Fibroblast of villous mesenchyme (primary cell): ENCODE measurements around the gene UBE2D2. TPM values are rescaled to one million over a fixed set of nuclear protein-coding genes. Genes with fewer than 3 reads are reported as not detected.
"Not testable (repeated sequence)": the region's sequence is repeated elsewhere in the genome, so short reads cannot be mapped to it uniquely, and the experiment has no call there.

Source experiments
- DNase-seq: peaks from one replicate; pipeline ENCODE4 v3.0.0-alpha.2; 2010; ENCODE audit warnings: low read depth
- H3K4me3 ChIP-seq: 2 replicates; pipeline ENCODE4 v1.5.1; 2011; ENCODE audit warnings: low read depth, mild to moderate bottlenecking, low read length
- total RNA-seq: library from RNA; depleted of rRNA; stranded (reverse); fragments of >200 nt; gene quantifications from 2 replicates; pipeline ENCODE4 v1.2.3, GENCODE V29; 2012
- TF ChIP-seq, protein P1 (sequence below): IDR thresholded peaks from 2 replicates; pipeline ENCODE4 v1.5.1; 2012; ENCODE audit warnings: low read depth, mild to moderate bottlenecking, low read length; ENCODE audit not compliant: insufficient read depth

Gene UBE2D2
- total RNA-seq, 1 donor = 56.6 TPM

DNA sequence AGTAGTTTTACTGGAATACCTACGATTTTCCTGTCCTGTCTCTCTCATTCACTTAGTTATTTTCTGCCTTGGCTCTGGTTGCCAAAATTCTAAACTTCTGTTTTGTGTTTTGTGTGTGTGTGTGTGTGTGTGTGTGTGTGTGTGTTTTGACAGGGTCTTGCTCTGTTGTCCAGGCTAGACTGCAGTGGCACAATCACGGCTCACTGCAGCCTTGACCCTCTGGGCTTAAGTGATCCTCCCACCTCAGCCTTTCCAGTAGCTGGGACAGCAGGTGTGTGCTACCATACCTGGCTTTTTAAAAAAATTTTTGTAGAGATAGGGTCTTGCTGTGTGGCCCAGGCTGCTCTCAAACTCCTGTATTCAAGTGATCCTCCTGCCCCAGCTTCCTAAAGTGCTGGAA lies 17.2 kb downstream of the UBE2D2 start:
- TF ChIP-seq, protein P1, sequence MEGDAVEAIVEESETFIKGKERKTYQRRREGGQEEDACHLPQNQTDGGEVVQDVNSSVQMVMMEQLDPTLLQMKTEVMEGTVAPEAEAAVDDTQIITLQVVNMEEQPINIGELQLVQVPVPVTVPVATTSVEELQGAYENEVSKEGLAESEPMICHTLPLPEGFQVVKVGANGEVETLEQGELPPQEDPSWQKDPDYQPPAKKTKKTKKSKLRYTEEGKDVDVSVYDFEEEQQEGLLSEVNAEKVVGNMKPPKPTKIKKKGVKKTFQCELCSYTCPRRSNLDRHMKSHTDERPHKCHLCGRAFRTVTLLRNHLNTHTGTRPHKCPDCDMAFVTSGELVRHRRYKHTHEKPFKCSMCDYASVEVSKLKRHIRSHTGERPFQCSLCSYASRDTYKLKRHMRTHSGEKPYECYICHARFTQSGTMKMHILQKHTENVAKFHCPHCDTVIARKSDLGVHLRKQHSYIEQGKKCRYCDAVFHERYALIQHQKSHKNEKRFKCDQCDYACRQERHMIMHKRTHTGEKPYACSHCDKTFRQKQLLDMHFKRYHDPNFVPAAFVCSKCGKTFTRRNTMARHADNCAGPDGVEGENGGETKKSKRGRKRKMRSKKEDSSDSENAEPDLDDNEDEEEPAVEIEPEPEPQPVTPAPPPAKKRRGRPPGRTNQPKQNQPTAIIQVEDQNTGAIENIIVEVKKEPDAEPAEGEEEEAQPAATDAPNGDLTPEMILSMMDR = no peak
- DNase-seq = no peak

DNA sequence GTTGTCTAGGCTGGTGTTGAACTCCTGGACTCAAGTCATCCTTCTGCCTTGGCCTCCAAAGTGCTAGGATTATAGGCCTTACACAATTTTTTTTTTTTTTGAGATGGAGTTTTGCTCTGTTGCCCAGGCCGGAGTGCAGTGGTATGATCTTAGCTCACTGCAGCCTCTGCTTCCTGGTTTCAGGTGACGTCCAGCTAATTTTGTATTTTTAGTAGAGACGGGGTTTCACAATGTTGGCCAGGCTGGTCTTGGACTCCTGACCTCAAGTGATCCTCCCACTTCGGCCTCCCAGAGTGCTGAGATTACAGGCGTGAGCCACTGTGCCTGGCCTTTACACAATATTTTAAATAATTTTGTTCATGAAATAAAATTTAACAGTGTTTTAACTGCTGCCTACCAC lies 21.0 kb downstream of the UBE2D2 start:
- not testable (repeated sequence) for H3K4me3 ChIP-seq, DNase-seq

More for the DNA sequence above, 17.2 kb downstream of the UBE2D2 start:
- H3K4me3 ChIP-seq = no peak overlapping the region

DNA sequence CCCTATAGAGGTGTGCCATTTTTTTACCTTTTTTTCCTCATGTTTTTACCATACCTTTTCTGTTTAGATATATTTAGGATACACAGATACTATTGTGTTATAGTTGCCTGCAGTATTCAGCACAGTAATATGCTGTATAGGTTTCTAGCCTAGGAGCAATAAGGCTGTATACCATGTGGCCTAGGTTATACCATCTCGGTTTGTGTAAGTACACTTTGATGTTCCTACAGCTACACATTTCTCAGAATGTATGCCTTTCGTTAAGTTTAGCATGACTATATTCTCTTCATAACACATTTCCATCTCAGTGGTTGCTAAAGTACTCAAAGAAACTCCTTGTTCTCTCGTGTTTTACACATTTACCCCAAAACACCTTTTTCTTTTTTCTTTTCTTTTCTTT lies 23.0 kb downstream of the UBE2D2 start:
- no peak overlapping the region for H3K4me3 ChIP-seq
- TF ChIP-seq, protein P1 = no peak
- no peak for DNase-seq

DNA sequence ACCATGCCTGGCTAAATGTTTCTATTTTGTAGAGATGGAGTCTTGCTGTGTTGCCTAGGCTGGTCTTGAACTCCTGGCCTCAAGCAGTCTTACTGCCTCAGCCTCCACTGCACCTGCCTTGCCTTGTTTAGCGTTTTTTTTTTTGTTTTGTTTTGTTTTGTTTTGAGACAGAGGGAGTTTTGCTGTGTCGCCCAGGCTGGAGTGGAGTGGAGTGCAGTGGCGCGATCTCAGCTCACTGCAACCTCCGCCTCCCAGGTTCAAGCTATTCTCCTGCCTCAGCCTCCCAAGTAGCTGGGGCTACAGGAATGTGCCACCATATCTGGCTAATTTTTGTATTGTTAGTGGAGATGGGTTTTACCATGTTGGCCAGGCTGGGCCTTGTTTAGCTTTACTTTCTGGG lies 27.0 kb downstream of the UBE2D2 start:
- DNase-seq, H3K4me3 ChIP-seq: not testable (repeated sequence)

DNA sequence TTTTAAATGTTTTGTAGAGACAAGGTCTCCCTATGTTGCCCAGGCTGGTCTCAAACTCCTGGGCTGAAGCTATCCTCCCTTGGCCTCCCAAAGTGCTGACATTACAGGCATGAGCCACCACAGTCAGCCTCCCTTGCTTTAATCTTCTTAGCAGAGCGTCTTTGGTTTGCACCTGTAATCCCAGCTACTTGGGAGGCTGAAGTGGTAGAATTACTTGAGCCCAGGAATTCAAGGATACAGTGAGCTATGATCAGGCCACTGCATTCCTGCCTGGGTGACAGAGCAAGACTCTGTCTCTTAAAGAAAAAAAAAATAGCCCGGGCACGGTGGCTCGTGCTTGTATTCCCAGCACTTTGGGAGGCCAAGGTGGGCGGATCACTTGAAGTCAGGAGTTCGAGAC lies 27.8 kb downstream of the UBE2D2 start:
- no peak for DNase-seq
- TF ChIP-seq, protein P1 = no peak

DNA sequence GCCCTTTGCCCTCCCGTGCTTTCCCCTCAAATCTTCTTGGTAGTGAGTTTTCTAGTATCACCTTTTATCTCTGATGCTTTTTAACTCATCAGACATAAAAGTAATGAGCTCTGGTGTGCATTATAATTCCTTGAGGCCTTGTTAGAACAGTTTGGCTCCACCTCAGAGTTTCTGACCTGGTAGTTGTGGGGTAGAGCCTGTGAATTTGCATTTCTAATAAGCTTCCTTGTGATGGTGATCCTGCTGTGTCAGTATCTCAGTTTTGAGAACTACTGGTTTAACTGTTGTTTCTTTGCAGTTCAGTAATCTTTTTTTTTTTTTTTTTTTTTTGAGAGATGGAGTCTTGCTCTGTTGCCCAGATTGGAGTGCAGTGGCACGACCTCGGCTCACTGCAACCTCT lies 31.1 kb downstream of the UBE2D2 start:
- no peak for DNase-seq
- H3K4me3 ChIP-seq = no peak overlapping the region
- TF ChIP-seq, protein P1 = no peak

More for the DNA sequence above, 27.8 kb downstream of the UBE2D2 start:
- H3K4me3 ChIP-seq = no peak overlapping the region

DNA sequence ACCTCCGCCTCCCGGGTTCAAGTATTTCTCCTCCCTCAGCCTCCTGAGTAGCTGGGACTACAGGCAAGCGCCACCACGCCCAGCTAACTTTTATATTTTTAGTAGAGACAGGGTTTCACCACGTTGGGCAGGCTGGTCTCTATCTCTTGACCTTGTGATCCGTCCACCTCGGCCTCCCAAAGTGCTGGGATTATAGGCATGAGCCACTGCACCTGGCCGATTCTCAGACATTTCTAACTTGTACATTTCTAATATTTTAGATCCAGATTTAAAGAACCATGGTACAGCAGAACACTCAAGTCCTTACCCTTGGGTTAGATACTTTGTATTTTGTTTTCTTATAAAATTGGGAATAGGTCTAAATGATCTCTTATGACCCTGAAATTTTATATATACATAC lies 31.9 kb downstream of the UBE2D2 start:
- H3K4me3 ChIP-seq, DNase-seq: not testable (repeated sequence)

DNA sequence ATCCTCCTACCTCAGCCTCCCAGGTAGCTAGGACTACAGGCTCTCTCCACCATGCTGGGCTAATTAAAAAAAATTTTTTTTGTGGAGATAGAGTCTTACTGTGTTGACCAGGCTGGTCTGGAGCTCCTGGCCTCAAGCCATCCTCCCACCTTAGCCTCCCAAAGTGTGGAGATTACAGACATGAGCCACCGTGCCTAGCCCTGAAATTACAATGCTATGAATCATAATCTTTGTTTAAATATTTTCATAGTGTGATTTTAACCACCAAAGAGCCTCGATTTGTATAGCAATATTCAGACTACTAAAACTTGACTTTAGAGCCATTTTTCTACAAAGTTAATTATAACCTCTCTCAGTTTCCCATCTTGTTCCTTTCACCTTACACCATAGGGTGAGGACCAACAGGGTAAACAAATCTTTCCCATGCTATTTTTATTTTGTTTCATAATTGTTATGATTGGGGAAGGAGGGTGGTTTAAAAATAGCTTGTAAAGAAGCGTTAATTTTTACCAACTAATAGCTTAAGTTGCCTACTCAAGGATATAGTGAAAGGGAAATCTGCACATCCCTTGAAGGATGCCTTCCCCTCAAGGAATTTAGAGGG lies 32.7 kb downstream of the UBE2D2 start:
- TF ChIP-seq, protein P1 = no peak
- DNase-seq = peak; percentile 35
- no peak overlapping the region for H3K4me3 ChIP-seq

DNA sequence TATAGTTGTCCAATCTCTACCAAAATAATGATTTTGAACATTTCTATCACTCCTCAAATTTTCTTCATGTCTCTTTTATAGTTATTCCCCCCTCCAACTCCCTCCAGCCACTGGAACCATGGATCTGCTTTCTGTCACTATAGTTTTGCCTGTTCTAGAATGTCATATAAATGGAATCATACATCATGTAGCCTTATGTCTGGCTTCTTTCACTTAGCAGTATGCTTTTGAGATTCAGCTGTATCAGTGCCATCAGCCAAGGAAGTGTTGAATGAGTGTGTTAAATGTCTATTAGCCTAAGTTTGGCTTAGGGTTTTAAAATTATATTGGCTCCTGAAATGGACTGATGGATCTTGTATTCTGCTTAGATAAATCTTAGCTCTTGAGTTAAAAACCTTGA lies 36.0 kb downstream of the UBE2D2 start:
- TF ChIP-seq, protein P1 = no peak
- no peak for DNase-seq
- no peak overlapping the region for H3K4me3 ChIP-seq

DNA sequence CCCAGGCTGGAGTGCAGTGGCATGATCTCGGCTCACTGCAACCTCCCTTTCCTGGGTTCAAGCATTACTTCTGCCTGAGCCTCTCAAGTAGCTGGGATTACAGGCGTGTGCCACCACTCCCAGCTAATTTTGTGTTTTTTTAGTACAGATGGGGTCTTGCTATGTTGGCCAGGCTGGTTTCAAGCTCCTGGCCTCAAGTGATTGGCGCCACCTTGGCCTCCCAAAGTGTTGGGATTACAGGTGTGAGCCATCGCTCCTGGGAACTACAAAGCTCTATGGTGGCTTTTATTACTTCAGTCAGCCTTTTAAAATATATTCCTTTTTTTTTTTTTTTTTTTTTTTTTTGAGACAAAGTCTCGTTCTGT lies 37.4 kb downstream of the UBE2D2 start:
- DNase-seq, H3K4me3 ChIP-seq: not testable (repeated sequence)
